Stimulated activated naive CD8-positive, alpha-beta T cell treated with anti-CD3 and anti-CD28 coated beads, Interleukin-15, Interleukin-2, amounts not matched to agents 100 U/mL and 50 U/mL, for 24 hours (primary cell): ENCODE data around the gene MAB21L4.

Experiments used
- ATAC-seq: fragments of 150-1000 bp; cut with Tn5 transposase; one replicate; pipeline ENCODE4 v1.10.0; 2021
- DNase-seq: peaks from one replicate; pipeline ENCODE4 v3.0.0; 2021

Gene MAB21L4

DNA sequence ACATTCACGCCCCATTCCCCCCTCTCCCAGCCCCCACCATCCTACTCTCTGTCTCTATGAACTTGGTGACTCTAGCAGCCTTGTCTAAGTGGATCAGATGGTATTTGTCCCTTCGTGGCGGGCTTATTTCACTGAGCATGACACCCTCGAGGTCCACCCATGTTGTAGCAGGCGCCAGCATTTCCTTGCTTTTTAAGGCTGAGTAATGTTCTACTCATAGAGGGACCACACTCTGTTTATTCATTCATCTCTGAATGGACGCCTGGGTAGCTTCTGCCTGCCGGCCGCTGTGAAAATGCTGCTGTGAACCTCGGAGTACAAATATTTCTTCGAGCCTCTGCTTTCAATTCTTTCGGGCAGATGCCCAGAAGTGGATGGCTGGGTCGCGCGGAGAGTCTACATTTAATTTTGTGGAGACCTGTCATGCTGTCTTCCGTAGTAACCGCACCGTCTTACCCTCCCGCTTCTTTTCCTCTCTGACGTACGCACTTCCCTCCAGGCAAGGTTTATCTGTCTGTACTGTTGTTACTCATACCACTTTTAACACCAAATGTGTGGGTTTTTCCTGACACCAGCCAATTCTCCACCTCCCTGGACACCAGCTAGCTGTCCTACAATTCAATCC is 15.8 kb upstream of the MAB21L4 start:
- DNase-seq, result no peak
- ATAC-seq, result no peak

DNA sequence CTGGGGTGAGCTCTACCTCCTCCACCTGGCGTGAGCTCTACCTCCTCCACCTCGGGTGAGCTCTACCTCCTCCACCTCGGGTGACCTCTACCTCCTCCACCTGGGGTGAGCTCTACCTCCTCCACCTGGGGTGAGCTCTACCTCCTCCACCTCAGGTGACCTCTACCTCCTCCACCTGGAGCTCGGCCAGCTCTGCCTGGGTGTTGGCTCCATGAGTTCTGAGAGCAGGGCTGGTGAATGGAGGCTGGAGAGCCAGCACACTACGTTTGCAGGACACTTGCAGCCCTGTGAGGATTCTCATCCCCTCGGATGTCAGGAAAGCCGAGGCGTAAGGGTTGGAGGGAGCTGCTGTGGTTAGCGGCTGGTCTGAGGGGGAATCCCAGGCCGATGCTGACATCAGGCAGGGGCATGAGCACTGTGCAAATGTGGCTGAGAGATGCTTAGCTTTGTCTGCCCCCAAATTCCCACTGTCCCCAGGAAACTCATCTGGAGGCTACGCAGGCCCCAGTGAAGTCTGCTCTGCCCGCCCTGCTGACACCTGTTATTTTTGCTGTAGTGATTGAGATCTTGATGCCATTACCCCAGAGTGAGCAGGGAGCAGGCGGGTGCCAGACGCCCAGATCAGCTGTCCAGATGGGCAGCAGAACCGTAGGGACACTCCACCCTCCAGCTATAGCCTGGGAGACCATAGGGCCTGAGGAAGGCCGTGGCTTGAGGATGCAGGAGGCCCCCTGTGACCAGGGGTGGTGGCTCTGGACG is 13.4 kb upstream of the MAB21L4 start:
- ATAC-seq, result no peak

DNA sequence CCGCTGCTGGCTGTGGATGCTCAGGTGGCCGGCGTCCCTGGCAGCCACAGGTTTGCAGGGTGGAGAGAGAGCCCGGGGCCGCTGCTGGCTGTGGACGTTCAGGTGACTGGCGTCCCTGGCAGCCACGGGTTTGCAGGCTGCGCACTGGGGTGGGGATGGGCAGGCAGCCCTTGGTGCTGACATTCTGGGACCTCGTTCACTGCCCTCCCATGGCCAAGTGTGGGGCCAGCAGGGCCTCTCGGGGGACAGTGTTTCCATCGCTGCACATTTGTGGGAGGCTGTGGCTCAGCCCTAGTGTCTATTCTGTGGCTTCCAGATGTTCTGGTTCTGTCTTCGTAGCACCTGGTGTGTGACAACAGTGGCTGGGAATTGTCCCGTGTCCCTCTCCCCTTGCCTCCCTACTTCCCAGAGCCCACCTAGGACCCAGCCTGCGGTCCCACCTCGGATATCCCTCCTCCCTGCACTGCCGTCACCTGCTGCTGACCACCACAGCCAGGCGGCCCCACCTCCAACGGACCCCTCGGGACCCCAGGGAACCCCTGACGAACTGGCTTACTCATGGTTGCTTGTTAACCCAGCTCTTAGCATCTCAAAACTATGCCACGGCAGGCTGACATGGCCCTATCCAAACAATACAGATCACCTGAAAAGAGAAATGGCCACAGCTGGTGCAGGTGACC is 11.1 kb upstream of the MAB21L4 start:
- ATAC-seq (no peak), DNase-seq (no peak)

More for the DNA sequence above, 13.4 kb upstream of the MAB21L4 start:
- DNase-seq, result no peak

DNA sequence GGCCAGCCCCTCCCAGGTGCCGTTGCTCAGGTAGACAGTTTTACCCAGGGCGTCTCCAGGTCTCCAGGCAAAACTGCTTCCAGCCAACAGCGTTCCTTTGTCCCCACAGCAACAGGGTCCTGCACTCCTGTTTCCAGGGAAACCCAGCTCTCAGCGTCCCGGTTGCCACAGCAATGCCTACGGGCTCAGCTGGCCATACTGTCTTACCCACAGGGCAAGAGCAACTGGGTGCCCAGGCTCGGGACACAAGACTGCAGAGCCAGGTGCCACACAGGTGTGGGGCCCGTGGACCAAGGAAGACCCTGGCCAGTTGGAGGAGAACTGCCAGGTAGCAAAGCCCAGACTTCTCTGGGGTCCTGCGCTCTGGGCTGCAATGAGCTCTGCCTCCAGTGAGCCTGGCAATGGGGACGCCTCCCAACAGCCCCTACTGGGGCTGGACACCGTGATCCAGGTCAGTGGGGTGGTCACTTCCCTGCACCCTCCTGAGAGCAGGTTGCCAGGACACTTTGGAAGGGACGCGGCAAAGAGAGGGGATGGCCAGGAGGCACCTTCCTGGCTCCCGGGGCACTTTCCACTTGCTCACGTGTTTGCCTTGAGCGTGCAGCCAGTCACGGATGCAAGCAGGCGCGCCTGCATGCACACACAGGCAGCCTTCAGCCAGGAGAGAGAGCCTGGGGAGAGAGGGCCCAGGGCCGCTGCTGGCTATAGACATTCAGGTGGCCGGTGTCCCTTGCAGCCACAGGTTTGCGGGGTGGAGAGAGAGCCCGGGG is 10.4 kb upstream of the MAB21L4 start, which contains the start of gene CROCC2:
Gene CROCC2 (plus strand): TSS at position 196 of the 770 bp plus-strand sequence. CDS start 178 bp downstream, at position 374.
- DNase-seq (no peak), ATAC-seq (no peak)

DNA sequence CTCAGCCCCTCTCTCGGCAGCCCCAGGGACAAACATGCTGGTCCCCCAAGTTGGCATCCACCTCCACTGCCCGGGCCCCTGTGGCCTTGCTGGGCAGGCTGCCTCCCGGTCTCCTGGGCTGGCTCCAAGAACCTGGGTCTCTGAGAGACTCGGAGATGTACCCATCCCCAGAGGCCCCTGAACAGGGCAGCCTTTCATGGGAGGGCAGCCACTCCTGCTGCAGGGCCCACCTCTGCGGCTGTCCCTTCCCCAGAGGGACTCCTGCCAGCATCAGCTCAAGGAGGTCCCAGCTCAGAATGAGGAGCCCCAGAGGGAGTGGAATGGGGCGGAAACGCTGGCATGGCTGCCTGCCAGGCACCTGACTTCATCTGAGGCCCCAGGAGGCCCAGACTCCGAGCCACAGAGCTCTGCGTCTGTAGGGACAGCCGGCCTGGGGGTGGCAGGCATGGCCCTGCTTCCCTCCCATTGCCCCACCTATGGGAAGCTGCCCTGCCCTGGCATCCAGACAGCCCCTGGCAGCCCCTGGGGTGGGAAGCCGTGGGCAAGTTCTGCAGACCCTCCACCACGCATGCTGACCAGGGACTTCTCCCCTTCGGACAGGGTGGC is 9.3 kb upstream of the MAB21L4 start:
- ATAC-seq (no peak), DNase-seq (no peak)

DNA sequence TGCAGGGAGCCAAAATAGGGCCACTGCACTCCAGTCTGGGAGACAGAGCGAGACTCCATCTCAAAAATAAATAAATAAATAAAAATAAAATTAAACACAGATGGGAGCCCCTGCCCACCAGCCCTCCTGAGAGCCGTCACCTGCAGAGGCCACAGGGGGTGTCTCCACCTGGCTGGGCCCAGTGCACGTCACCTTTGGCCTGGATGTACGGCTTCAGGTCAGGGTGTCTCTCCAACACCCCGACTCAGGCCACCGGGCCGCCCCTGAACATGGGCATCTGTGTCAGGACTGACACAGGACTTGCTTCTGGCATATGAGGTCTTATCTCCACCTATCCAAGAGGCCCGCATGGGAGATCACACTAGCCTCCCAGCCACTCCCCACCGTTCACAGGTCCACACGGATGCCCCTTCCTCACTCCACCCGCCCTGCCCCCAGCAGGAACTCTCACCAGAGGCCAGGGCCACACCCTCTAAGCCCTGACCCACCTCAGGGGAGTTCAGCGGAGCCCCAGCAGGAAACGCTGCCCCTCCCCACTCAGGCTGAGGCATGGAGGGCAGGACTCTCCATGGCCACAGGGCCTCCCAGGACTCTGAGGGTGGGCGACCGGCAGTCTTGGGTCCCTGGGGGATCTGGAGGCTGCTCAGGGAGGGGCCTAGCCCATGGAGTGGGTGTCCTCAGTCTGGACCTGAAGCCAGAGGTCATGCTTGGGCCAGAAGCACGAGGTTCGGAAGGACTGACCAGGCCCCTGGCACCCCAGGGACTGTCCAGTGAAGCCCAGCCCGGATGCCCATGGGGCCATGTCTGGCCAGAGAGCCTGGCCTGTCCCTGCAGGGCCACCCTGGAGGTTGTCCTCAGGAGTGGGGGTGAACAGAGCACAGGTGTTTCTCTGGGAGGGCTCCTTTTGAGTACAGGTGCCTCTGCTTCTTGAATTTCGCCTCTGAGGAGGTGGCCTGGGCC is 8.5 kb upstream of the MAB21L4 start:
- DNase-seq (no peak), ATAC-seq (no peak)

DNA sequence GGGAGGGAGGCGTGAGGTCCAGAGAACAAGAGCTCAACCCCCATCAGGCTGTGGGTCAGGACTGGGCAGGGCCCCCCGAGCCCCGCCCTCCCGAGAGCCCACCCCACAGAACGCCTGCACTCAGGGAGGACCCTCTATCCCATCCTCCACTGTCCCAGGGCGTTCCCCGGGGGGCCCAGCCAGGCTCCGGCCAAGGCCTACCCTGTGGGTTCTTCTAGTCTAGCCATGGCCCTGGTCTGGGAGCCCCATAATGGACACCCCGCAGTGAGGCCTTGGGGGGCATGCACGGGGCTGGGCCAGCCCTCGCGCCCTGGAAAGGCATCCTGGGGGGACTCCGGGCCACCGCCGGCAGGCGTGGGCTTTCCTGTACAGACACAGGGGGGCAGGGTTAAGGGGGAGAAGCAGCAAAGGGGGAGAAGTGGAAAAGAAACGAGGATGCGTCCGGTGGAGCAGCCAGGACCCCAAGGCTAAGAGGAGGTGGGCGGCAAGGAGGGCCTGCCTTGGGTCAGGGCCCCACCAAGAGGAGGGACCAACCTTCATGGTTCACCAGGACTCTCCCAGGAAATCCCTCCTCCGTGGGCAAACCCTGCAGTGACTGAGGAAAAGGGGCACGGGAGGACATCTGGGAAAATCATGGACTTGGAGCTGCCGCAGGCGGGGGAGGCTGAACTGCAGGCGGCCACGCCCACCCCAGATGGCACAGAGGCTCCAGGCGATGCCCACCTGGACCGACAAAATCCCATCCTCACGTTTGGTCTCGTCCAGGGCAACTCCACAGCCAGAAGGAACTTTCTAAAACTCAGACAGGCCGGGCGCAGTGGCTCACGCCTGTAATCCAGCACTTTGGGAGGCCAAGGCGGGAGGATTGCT is 7.5 kb upstream of the MAB21L4 start:
- no peak for ATAC-seq

DNA sequence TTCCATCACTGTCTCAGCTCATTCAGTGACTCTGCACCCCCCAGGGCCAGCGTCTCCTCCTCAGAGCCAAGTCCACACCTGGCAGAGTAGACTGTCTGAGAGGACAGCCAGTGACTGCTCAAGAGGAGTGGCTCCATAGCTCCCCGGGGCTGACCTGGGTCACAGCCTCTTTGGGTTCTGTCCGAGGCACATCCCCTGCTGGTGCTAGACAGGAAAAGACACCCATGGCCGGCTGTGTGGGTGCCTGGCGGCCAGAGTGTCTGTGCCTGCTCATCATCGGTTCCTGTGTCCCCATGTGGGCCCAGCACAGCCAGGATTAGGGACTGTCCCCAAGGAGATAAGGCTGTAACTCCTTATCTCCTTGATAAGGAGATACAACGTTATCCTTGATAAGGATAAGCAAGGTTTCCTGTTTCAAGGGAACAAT is 6.7 kb upstream of the MAB21L4 start:
- DNase-seq (no peak), ATAC-seq (no peak)

More for the DNA sequence above, 7.5 kb upstream of the MAB21L4 start:
- DNase-seq, result no peak

DNA sequence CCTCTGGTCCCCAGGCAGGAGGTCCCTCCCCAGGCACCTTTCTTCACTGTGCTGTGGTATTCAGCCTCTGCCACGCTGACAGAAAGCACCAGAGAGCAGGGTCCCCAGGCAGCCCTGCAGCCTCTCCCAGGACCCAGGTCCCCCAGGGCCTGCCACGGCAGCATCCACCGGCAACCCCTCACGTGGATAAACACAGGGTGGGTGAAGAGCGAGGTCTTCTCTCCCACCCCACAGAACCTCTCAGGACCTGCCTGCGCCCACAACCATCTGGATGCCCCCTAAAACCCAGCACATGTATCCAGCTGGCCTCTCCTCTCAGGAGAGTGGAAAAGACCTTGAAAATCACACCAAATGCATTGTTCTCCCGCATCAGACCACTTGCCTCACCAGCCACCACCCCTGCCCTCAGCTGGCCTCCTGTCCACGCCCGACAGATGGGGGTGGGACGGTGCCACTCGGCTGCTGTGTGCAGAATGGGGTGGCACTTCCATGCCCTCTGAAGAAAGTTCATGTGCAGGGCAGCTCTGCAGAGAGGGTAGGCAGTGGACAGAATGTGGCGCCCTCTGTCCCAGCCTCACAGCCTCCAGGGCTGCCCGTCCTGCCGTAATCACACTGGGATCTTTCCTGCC is 6.1 kb upstream of the MAB21L4 start:
- DNase-seq, result no peak
- ATAC-seq, result no peak

DNA sequence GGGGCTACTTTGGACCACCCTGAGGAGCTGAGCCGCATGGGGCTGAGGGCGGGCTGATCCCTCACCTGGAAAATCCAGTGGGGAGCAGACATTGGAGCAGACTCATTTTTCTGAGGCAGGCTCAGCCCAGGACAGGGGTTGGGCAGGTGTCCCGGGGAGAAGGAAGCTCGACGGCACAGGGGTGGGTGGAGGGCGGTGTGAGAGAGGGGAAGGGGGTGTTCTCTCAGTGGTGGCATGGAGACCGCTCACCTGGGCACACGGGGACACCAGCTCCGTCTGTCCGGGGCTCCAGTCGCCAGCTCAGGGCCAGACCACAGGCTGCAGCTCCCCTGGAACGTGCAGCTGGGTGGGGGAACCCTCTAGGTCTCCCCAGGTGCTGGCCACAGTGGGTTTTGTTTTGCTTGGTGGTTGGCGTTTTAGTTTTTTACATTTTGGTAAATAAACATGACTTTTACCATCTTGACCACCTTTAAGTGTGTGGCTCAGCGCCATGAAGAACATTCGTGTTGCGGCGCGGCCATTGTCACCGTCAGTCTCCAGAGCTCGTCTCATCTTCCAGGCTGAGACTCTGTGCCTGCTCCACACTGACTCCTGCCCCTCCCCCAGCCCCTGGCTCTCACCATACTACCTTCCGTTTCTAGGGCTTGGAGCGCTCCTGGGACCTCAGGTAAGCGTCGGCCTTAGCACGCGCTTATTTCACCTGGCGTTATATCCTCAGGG is 4.3 kb upstream of the MAB21L4 start:
- ATAC-seq (no peak), DNase-seq (no peak)

DNA sequence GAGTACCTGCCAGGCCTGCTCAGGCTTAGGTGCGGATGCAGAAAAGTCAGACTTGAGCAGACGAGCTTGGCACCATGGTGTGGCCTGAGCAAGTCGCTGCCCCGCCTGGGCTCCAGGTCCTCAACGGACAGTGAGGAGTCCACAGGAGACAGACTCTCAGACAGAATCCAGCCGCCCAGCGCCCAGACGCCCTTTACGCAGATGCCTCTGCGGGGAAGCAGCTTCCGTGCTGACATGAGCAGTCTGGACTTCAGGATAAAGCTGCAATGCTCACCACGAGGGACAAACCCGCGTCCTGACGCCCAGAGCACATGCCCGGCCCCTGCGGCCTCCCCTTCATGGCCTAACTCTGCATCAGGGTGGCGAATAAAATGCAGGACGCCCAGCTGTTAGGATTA is 3.5 kb upstream of the MAB21L4 start:
- no peak for DNase-seq
- ATAC-seq, result no peak

DNA sequence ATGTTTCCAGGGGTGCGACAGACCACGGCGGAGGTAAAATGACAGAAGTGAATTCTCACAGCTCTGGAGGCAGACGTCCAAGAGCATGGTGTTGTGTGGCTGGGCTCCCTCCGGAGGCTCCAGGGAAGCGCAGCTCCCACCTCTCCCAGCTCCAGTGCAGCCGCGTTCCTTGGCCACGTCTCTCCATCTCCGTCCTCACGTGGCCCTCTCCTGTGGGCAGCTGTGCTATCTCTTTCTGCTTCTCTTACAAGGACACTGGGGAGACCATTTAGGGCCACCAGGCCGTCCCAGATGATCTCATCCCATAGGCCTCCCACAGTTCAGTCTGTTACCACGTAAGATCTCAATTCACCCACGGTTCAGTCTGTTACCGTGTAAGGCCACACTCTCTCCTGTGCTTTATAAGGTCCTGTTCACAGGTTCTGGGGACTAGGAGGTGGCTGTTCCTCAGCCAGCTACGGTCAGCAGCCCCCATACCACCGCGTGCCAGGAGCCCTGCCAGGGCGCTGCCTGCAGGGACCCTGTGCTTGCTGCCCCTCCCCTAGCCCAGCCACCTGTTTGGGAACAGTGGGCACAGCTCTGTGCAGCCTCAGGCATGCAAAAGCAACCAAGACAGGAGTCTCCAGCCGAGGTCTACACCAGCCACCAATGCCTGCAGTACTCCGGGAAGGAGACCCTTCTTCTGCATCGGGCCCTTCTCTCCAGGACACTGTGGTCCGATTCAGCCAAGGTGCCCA is 2.9 kb upstream of the MAB21L4 start:
- ATAC-seq (no peak), DNase-seq (no peak)

DNA sequence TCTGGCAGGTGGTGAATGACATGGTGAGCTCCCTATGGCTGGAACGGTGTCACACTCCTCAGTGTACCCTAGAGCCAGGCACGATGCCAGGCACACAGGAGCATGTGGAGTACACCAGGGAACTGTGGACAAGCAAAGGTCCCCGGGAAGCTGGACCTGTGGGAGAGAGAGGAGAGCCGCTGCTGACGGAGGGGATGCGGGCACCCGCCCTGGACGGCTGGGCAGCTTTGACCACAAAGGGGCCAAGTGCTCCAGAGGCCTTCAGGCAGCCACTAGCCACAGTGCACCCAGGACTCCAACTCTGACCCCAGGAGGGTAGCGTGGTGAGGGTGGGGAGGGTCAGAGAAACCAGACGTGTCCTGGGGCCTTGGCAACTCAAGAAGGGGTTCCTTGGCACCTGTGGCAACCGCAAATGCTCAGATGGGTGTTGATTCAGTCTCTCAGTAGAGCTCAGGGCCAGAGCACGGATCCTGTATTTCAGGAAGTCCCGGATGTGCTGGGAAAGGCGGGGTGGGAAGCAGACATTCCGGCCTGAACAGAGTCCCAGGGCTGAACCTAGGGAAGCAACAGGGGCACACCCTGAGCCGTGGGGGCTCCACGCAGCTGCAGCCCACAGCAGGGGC is 2.3 kb upstream of the MAB21L4 start:
- DNase-seq, result no peak
- ATAC-seq, result no peak

DNA sequence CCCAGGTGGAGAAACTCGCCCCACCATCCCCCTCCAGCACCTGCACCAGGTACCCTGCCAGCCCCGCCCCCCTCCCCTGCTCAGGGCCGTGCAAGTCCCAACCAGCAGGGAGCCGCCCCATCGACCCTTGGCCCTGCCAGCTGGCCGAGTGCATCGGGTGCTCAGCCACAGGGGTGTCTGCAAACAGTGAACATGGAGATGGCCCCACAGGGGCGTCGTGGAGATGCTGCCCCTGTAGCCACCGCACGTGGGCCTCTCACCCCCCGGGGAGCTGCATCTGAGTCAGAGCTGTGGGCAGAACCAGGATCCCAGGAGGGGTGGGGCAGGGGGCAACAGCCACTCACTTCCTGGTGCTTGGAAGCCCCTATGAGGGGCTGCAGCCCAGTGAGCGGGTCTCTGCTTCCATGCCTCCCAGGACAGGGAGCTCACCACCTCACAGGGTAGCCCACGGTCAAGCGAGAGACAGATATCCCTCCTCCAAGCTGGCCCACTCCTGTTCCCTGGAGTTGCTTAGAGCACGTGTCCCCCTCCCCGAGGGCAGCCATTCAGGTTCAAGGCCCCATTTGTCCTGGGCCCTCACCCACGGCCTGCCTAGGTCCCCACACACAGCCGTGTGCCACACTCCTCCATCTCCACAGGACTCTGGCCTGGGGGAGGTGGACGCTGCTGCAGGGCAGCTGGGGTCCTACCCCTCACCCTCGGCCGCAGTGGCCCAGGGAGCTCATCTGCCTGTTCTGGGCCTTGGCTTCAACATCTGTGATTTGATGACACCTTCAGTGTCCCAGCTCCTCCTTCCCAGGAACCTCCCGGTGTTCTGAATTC is 1.1 kb upstream of the MAB21L4 start:
- ATAC-seq, result no peak
- no peak for DNase-seq

DNA sequence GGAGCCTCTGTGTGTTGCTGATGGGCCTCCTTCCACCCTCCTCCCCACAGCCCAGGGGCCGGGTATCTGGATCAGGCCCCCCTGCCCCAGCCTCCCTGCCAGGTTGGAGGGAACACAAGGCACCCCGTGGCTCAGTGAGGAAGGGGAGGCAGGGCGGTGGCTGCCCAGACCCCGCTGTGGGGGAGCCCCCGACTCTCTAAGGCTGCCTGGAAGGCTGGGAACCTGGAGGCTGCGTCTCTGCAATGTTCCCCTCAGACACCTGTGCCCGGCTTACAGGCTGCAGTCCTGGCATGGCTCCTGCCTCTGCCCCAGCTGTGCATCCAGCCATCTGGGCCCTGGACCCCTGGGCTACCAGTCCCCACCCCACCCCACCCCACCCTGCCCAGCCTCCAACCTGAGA is 438 bp upstream of the MAB21L4 start:
- DNase-seq (no peak), ATAC-seq (no peak)

DNA sequence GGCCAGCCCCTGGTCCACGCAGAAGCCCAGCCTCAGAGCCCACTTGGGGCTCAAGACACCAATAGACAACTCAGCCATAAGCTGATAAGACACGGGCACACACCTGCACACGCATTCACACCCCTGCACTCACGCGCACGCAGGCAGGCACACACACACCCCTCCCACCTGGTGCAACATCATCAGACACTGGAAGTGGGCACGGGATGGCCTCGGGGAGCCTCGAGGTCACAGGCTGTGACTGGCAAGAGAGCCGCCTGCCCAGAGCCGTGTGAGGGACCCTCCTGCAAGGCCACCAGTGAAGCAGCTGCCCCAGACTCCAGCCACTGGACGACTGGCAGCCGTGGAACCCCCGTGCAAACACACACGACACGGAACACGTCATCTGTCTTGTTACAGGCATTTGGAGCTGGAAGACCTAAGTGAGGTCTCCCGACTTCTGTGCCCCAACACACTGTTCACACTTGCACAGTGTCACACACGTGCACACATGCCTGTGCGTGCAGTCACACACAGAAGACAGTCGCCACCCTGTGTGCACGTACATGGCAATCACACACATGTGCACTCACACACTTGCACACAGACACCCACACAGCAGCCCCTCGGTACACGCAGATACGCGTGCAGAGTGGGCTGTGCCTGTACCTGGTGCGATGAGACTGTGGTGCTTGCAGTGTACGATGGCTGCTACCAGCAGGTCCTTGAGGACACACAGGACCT is 959 bp downstream of the MAB21L4 start:
- ATAC-seq, result no peak
- no peak for DNase-seq
